MM.1S (cell line): ENCODE data around the gene GUCA2A.

ENCODE experiments used
- CTCF ChIP-seq: fragments of 300-600 bp; sonication (generic); IDR thresholded peaks from 2 replicates; pipeline ENCODE4 v1.5.1; 2016; ENCODE audit warnings: antibody characterized with exemption, low read length, mixed read lengths
- EZH2 ChIP-seq: fragments of 300-600 bp; sonication (generic); optimal IDR thresholded peaks from 2 replicates; pipeline ENCODE3; 2017; ENCODE audit warnings: low read depth, mild to moderate bottlenecking, antibody characterized with exemption, low read length, mixed read lengths
- EZH2phosphoT487 ChIP-seq: fragments of 300-600 bp; sonication (generic); IDR thresholded peaks from 2 replicates; pipeline ENCODE4 v1.6.1; 2018; ENCODE audit warnings: antibody characterized with exemption, low read length

- TF ChIP-seq CTCF (no peak), EZH2 (no peak), EZH2phosphoT487 (no peak)
Measured at GRCh38 chr1:42114229-42114628, 50.3 kb downstream of the GUCA2A start.
